Stimulated activated CD8-positive, alpha-beta memory T cell treated with anti-CD3 and anti-CD28 coated beads, Interleukin-2, amount 100 ng/mL, for 48 hours (primary cell): ENCODE data around the gene CIAO2B.

Experiments
- DNase-seq, 2 donors: peaks; one replicate each; pipeline ENCODE4 v3.0.0-alpha.2; 2020; ENCODE audit warnings: low read depth in 2 of 2

The CIAO2B gene

GRCh38 chr16:66920299-66920590 is 14.0 kb downstream of the CIAO2B start:
- no peak for DNase-seq

- DNase-seq = no peak
Observed at GRCh38 chr16:66919569-66920298, 14.5 kb downstream of the CIAO2B start.

- no peak for DNase-seq
Observed at GRCh38 chr16:66918803-66919568, 15.2 kb downstream of the CIAO2B start, which contains the start of gene CDH16. CDH16 (minus strand) TSS chr16:66918885; CDS start chr16:66918065, 820 bp downstream.

GRCh38 chr16:66918355-66918754 is 15.8 kb downstream of the CIAO2B start:
- no peak for DNase-seq

GRCh38 chr16:66917741-66918140 is 16.5 kb downstream of the CIAO2B start:
- DNase-seq = no peak

GRCh38 chr16:66916518-66916917 is 17.7 kb downstream of the CIAO2B start:
- no peak for DNase-seq

- DNase-seq = no peak
Observed at GRCh38 chr16:66915041-66915440, 19.2 kb downstream of the CIAO2B start.

- DNase-seq = no peak
Observed at GRCh38 chr16:66914541-66914940, 19.7 kb downstream of the CIAO2B start.

- DNase-seq = no peak
Observed at GRCh38 chr16:66913711-66914110, 20.5 kb downstream of the CIAO2B start.

- DNase-seq = no peak
Observed at GRCh38 chr16:66913081-66913480, 21.1 kb downstream of the CIAO2B start.

GRCh38 chr16:66911801-66912200 is 22.4 kb downstream of the CIAO2B start:
- DNase-seq = no peak

- no peak for DNase-seq
Observed at GRCh38 chr16:66911112-66911511, 23.1 kb downstream of the CIAO2B start.

- no peak for DNase-seq
Observed at GRCh38 chr16:66910175-66910940, 23.8 kb downstream of the CIAO2B start.

- DNase-seq = no peak
Observed at GRCh38 chr16:66908762-66909559, 25.2 kb downstream of the CIAO2B start.

- DNase-seq = no peak
Observed at GRCh38 chr16:66908116-66908515, 26.1 kb downstream of the CIAO2B start.

- DNase-seq = no peak
Observed at GRCh38 chr16:66906916-66907836, 27.0 kb downstream of the CIAO2B start.

GRCh38 chr16:66905633-66906539 is 28.3 kb downstream of the CIAO2B start:
- DNase-seq = no peak

- DNase-seq = no peak
Observed at GRCh38 chr16:66904846-66905632, 29.2 kb downstream of the CIAO2B start.

GRCh38 chr16:66904428-66904845 is 29.8 kb downstream of the CIAO2B start:
- no peak for DNase-seq
